Activated T-cell treated with anti-CD3 and anti-CD28 coated beads, Interleukin-2, amount 50 U/mL, for 72 hours (primary cell): ENCODE data around the gene ZMYND10. TPM values are rescaled to one million over a fixed set of nuclear protein-coding genes. Genes with fewer than 3 reads are reported as not detected.

ENCODE experiments used
- total RNA-seq, 2 donors: library from RNA; stranded (reverse); gene quantifications; one replicate each; pipeline ENCODE4 v1.2.3, GENCODE V29; 2022

The ZMYND10 gene
- total RNA-seq, 2 donors from 2014 or later = 1.2 TPM

Other genes starting within 250 kb of the ZMYND10 start
- gene SEMA3F, start 190.4 kb downstream of the ZMYND10 start, total RNA-seq = under 1 TPM in 1 of 2 donors, not detected in 1; 0.25 TPM
- not detected for gene GNAT1, start 154.1 kb downstream of the ZMYND10 start, total RNA-seq
- gene SLC38A3, start 140.5 kb downstream of the ZMYND10 start, total RNA-seq = not detected
- 100 to 1,000 TPM; 263 to 272 TPM for gene GNAI2, start 109.5 kb downstream of the ZMYND10 start, total RNA-seq
- 1 to 10 TPM; 1.9 to 3.3 TPM for gene SEMA3B, start 76.6 kb downstream of the ZMYND10 start, total RNA-seq
- gene LSMEM2, start 66.6 kb downstream of the ZMYND10 start, total RNA-seq = under 1 TPM in 1 of 2 donors, not detected in 1; 0.26 TPM
- gene IFRD2, start 53.3 kb downstream of the ZMYND10 start, total RNA-seq = 10 to 100 TPM; 56.3 to 62.1 TPM
- gene HYAL3, start 46.3 kb downstream of the ZMYND10 start, total RNA-seq = 1 to 10 TPM; 6.7 to 7.1 TPM
- gene NAA80, start 46.3 kb downstream of the ZMYND10 start, total RNA-seq = 10 to 100 TPM; 19.5 to 20.0 TPM
- gene HYAL1, start 42.2 kb downstream of the ZMYND10 start, total RNA-seq = under 1 TPM in 1 of 2 donors, not detected in 1; 0.19 TPM
- gene HYAL2, start 23.0 kb downstream of the ZMYND10 start, total RNA-seq = 1 to 10 TPM; 4.6 to 4.8 TPM
- 10 to 100 TPM; 16.2 to 16.8 TPM for gene TUSC2, start 17.5 kb downstream of the ZMYND10 start, total RNA-seq
- 10 to 100 TPM; 51.4 to 61.6 TPM for gene RASSF1, start 4.9 kb downstream of the ZMYND10 start, total RNA-seq
- gene NPRL2, start 5.0 kb upstream of the ZMYND10 start, total RNA-seq = 10 to 100 TPM; 46.0 to 46.4 TPM
- 10 to 100 TPM; 16.1 to 17.0 TPM for gene CYB561D2, start 5.1 kb upstream of the ZMYND10 start, total RNA-seq
- 10 to 100 TPM; 21.5 to 22.6 TPM for gene TMEM115, start 13.8 kb upstream of the ZMYND10 start, total RNA-seq
- gene CACNA2D2, start 157.9 kb upstream of the ZMYND10 start, total RNA-seq = 1 to 10 TPM; 3.3 to 5.4 TPM
- gene C3orf18, start 222.0 kb upstream of the ZMYND10 start, total RNA-seq = 10 to 100 TPM; 22.7 to 32.5 TPM
- gene HEMK1, start 223.8 kb upstream of the ZMYND10 start, total RNA-seq = 10 to 100 TPM; 54.5 to 64.6 TPM